Hematopoietic multipotent progenitor cell treated with erythropoietin and hydrocortisone succinate and interleukin-3 and kit ligand, for 17 days (in vitro differentiated cells): ENCODE results near the gene ZNF593OS.

Source experiments
- DNase-seq: peaks from one replicate; pipeline ENCODE4 v3.0.0-alpha.2; 2015; ENCODE audit warnings: low spot score

Gene ZNF593OS

DNA sequence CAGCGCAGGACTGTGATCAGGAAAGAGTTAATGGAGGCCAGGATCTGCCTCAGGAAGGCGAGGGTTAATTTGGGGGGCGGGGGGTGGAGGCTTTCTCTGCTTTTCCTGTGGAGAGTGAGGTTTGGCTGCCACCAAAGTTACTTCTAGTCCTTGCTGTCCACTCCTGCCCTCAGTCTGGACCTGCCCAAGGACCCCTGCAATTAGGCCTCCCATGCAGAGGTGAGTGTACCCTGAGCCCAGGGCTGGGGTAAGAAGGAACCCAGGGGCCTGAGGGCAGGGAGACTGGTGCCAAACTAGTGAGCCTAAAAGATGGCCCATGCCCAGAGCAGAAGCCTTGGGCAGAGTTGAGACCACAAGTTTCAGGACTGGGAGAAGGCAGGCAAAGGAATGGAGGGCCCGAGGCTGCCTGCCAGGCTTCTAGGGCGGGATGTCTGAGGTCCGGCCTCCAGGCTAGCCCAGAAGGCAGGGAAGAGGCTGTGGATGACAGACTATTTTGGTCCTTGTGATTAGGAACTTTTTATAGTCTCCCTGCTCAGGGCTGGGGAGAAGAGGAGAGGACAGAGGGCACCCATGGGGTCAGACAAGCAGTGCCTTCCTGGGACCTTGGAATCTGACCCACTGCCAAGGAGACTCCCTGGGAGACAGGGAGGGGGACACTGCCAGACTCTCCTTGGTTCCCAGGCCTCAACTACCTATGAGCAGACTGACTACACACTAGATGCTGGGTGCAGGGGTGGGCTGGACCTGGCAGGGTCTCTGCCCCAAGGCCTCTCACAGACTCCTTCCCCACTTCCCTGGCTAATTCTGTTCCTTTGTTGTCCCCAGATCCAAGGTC lies 12.5 kb downstream of the ZNF593OS start, which contains the start of gene FAM110D:
FAM110D (plus strand) TSS at position 172 of the 835 bp plus-strand sequence. CDS start 2,213 bp downstream, outside the sequence.
- no peak for DNase-seq

DNA sequence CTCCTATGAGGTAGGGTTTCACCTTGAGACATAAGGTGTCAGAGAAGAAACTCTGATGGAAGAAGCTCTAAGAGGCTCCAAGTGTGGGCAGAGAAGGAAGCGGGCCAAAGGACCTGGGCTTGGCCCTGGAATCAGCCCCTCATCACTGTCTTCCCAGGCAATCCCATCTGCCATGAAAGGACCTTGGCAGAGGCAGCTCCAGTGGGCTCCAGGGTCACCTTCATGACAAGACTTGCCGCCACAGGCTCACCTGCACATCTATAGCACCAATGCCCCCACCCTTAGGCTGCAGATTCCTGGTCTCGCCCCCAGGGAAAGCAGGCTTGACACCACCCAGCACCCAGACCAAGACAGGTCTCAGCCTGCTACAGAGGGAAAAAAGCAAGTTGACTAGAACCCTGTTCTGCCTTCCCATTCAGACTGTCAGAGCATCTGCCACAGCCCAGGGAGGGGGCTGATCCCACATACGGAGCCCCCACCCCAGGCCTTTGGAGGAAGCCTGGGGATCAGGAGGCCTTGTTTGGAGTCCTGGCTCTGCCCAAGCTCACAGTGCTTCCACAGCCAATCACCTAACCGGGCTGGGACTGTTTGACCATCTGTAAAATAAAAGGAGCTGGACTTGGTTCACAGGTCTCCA lies 13.2 kb downstream of the ZNF593OS start:
- no peak for DNase-seq

DNA sequence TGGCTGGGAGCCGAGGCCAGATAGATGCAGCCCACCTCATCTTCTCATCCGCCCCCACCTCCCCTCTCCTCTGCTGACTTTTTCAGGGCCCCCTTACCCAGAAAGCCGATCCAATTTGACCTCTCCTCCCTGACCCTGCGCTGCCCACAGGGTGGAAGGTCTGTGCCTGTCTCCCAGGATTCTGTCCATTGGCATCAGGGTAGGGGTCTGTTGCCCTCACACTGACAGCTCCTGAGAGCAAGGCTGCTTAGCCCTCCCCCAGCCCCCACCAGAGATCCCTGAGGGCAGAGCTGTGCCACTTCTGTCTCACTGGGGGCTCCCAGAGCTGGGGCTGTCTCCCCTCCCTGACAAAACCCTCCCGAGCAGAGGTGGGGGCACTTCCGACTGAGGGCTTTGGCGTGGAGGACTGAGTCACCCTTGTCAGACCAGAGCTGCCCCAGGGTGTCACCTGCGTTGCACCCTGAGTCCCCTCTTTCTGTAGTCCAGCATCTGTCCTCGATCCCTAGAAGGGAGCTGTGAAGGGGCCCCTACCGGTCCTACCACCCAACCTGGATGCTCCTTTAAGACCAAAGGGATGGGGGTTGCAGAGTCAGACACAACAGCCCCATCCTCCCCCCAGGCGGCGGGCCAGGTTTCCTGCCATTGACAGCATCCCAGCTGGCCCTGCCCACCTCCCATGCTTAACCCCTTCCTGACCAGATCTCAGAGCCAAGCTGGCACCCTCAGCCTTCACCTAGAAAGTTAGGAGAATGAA lies 15.2 kb downstream of the ZNF593OS start:
- no peak for DNase-seq

DNA sequence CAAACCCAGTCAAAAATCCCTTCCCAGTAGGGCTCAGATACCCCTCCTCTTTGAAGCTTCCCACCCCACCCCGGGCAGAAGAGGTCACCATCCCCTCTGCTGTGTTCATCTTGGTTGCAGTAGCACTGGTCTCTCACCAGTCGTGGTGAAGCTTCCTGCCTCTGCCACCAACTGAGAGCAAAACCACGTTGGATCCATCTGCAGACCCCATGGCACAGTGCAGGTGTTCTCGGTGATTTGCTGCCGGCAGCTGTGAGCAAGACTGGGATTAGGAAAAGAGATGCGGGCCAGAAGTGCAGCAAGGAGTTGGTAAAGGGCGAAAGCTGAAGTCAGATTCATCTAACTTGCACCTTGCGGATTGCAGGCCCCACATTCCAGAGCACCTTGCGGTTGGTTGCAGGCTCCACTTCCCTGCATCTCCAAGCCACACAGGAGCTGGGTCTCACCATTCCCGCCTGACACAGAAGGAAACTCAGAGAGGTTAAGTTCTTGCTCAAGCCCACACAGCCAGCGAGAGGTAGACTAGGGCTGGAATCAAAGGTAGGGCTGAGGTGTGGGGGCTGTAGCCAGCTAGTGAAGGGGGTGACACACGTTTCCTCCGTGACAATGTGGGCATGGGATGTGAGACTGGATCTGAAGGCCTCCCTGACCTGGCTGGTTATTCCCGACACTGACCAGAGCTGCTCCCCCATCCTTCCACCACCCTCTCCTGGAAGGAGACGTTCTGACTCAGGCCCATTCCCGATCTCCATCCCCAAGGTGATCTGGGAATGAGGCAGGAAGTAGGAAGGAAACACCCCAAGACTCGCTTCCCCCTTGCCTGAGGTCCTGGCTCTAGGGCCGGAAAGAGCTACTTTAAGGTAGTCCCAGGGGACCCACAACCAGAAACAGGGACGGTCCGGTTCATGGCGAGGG lies 16.0 kb downstream of the ZNF593OS start:
- DNase-seq, result no peak

DNA sequence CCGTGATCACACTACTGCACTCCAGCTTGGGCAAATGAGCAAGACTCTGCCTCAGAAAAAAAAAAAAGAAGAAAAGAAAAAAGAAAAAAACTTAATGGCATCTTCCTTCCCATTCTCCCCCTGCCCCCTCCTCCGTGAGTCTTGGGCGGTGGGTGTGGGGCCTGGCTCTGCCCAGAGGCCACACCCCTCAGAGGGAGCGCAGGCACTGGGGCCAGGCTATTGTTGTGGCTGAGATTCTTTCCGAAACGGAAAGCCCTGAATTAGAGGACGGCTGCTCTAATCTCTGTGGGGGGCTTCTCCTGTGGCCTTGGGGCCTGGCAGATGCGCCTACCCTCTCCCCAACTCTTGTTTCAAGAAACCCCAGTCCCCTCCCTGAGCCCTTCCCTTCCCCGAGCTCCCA lies 16.9 kb downstream of the ZNF593OS start:
- no peak for DNase-seq

DNA sequence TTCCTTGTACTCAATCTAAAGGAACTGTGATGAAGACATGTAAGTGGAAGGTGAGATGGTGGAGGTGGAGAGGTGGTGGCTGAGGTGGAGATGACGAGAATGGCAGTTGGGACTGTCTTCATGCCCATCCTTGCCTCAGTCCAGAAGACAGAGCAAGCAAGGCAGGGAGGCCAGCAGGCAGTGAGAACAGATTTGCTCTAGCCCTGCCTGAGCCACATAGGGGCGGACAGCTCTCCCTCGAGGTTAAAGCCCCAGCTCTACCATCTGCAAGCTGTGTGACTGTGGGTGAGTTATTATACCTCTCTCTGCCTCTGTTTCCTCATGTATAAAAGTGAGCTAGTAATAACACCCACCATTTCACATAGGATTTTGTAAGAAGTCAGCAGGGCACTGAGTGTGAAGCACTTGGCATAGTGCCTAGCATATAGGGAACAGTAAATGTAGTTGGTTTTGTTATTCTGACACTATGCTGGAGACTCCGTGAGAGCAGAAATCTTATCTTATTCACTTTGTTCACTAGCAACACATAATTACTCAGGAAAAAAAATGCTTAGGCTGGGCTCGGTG lies 17.6 kb downstream of the ZNF593OS start:
- DNase-seq, result no peak

DNA sequence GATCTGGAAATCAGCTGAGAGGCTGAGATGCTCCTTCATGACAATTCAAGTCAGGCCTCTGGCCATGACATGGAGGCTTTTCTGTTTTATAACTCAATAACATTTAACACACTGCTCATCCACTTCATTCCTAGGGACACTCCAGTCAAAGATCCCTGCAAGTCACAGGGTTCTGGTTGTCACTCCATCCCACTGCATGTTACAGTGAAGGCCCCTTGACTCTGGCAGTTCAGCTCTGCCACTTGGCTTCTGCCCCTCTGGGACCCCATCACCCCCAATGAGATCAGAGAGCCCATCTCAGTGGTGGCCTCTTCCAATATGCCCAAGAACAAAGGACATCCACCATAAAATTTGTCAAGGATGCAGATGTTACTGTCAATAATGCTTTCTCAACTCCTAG lies 22.7 kb downstream of the ZNF593OS start:
- DNase-seq, result no peak

DNA sequence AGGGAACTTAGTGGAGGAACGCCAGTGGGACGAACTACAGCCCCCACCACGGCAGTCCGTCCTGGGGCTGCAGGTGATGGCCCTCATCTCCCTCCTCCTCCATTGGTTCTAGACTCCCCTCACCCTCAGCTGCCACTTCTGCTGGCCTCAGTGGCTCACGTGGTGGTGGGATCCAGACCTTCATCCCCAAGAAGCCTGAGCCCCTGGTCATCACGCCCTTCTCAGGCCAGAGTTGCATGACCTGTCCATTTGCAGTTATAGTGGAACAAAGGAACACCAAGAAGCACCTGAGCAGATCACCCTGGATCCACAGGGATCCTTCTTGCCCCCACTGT lies 25.7 kb downstream of the ZNF593OS start:
- no peak for DNase-seq

DNA sequence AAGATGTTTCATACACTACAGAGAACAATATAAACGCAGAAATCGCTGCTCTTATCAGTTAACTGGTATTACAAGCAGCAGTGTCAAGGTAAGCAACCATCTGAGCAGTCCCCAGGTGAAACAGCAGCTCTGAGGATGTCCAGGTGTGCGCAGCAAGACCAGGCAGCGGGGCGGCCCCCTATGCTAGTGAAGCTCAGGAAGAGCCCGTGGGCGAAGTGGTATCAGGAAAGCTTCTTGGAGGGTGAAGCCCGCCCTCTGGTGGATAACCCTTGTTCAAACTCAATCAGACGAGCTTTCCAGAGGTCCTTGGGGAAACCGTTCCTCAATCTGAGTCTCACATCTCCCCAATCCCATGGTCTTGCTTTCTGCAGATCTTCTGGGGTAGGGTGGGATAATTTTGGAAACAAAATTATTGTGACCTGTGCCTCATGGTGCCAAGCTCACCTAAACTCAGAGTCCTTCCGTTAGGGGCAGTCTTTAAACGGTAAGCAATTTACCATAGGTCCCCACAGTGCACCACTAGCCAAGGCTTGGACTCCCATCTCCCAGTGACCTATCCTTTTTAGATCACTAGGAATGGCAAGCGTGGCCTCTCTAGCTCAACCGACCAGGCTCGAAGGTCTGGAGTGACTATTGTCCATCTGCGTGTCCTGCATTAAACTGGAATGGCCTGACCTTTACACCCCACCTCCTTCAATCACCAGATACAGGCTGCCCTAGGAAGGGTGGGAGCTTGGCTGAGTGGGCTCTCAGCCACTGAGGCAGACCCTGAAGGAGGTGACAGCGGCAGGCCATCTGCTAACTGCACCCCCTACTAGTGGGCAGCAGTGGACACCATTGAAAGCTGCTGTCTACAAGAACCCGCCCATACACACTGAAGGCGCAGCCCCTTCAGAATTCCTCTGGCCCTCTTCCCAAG lies 26.3 kb downstream of the ZNF593OS start:
- DNase-seq, result peak; percentile 94

DNA sequence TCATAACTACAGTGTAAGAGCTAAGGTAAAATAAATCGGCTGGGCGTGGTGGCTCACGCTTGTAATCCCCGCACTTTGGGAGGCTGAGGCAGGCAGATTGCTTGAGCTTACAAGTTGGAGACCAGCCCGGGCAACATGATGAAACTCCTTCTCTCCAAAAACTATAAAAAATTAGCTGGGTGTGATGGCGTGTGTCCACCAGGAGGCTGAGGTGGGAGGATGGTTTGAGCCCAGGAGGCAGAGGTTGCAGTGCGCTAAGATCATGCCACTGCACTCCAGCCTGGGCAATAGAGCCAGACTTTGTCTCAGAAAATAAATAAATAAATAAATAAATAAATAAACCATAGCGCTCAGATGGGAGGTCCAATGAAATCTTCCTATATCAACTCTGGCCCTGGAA lies 29.5 kb downstream of the ZNF593OS start:
- no peak for DNase-seq

DNA sequence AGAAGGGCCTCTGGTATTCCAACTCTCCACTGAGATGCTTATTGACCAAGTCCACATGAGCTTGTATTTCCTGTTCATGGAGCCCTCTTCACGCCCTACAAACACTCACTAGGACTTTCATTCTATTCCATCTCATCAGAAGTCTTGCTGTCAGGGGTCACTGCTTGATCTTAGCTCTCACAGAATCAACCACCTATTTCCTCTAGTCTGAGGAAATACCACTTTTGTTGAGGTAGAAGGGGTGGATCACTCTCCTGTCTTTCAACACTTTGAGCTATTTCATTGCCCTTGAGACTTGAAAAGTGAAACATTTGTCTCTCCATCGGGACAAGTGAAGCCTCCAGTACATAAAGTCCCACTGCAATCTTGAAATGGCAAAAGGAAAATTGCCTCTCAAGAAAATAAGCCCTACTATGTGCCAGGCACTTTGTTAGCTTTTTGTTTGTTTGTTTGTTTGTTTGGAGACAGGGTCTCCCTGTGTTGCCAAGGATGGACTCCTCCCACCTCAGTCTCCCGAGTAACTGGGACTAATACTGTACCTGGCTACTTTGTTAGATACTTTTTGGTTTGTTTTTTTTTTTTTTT lies 32.6 kb downstream of the ZNF593OS start:
- DNase-seq, result no peak

DNA sequence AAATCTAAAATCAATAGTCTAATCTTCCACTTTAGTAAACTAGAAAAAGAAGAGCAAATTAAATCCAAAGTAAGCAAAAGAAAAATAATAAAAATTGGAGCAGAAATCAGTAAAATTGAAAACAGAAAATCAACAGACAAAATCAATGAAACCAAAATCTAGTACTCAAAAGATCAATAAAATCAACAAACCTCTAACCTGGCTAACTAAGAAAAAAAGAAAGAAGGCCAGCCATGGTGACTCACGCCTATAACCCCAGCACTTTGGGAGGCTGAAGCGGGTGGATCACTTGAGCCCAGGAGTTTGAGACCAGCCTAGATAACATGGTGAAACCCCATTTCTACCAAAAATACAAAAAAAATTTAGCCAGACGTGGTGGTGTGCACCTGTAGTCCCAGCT lies 37.2 kb downstream of the ZNF593OS start:
- no peak for DNase-seq

DNA sequence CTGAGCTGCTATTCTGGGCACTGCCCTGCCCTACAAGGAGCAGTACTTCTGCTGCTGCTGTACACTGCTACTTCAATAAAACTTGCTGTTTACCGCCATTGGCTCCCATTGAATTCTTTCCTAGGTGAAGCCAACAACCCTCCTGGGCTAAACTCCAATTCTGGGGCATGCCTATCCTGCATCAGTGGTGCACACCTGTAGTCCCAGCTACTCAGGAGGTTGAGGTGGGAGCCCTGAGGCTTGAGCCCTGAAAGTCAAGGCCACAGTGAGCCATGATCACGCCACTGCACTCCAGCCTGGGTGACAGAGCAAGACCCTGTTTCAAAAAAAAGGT lies 38.8 kb downstream of the ZNF593OS start:
- DNase-seq, result no peak

DNA sequence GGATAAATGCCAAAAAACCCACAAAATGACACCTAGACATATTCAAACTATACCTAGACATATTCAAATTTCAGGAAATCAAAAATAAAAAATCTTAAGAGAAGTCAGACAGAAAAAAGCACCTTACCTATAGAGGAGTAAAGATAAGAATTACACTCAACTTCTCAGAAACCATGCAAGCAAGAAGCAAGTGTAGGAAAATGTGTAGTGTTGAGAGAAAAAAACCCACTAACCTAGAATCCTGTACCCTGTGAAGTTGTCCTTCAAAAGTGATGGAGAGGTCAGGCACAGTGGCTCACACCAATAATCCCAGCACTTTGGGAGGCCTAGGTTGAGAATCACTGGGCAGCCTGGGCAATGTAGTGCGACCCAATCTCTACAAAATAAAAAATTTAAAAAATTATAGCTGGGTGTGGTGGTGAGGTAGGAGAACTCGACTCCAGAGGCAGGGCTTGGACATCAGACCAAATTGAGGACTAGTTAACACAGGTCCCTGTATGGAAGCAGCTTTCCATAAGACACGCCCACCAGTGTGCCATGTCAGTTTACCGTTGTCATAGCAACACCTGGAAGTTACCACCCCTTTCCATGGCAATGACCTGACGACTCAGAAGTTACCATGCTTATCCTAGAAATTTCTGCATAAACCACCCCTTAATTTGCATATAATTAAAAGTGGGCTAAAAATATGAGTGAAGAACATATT lies 39.4 kb downstream of the ZNF593OS start:
- no peak for DNase-seq

DNA sequence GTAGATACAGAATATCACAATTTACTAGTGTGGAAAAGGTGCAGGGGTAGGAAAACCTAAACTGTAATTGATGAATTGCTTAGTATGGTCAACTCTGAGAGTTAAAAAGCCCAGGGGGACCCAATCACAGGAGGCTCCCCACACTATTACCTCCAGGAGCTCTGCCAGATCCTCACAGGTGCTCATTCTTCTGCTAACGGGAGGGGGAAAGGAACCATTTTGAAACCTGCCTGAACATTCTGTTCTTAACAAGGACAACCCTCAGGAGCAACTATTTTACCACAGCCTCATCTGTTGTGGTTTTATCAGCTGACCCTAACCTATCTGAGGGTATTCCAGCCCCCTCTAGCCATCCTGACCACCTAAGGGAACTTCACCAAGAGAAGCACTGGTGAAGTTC lies 40.9 kb downstream of the ZNF593OS start:
- peak; percentile 3 for DNase-seq

DNA sequence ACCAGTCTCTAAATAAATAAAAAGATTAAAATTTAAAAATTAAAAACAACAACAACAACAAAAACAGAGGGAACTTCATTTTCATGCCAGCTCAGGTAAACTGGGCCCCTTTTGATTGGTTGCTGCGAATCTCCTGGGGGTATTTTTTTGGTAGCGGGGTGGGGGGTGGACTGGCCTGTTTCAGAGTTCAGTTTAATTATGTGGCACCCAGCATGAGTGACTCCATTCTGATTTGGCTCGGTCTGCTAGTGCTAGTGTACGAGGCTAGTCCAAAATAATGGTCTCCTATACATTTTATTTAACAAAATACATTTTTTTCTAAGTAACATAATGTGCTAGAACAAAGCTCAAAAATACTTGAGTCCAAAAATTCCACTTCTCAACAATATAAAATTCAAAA lies 41.9 kb downstream of the ZNF593OS start:
- no peak for DNase-seq

DNA sequence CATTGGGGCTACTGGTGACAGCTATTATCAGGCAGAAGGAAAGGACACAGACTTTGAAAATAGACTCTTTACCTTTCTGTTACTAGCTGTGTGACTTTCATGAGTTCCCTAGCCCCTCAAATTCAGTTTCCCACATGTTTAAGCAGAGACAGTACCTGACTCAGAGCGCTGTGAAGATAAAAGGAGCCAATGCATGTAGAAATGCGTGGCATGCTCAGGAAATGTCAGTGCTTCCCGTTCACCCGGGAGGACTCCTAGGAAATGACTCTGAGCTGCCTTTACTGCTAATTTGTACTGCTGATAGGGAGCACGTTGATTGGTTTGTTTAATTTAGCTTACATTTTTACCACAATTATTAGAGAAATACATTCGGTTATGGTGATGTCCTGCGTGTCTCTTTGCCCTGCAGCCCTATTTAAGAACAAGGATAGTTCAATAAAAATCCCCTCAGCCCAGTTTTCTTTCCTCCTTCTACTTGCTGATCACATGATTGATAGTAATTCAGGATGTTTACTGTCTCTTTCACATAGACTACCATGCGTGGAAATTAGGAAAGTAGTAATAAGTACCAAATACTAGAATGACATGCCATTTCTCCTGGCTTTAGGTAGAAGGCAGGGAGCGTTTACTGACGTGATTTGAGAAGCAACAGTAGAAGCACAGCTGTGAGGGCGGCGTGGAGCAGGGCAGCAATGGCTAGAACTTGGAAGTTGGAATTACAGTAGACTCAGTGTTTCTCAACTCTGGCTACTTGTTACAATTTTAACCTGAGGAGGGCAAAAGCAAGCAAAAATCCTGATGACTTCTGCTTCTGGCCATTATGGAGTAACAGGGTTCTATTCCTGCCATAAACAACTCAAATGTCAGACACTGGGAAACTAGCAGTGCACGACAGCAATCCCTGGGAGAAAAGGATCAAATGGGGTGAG lies 44.1 kb downstream of the ZNF593OS start:
- DNase-seq, result peak; percentile 73

DNA sequence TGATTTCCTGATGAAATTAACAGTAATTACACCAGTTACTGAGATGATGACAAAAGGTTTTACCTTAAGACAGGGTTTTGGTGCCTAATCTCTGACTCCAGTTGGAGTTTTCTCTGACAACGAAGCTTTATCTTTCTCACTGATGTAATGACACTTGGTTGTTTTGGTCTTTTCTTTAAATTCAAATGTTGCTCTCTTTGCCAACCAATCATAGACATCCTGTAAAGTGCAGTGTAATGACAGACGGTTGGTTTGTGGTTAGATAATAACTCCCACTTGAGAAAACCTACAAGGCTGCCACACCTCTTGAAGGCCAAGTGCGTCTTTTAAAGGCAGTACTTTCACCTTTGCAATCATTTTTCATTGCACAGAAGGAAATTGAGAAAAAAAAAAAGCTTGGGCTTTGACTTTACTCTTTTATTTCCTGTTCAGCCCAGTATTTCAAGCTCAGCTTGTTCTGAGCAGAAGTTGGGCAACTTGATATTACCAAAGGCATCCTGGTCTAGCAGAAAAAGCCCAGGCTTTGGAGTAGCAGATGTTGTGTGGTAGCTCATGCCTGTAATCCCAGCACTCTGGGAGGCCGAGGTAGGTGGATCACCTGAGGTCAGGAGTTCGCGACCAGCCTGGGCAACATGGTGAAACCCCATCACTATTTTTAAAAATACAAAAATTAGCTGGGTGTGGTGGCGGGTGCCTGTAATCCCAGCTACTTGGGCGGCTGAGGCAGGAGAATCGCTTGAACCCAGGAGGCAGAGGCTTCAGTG lies 45.1 kb downstream of the ZNF593OS start:
- peak; percentile 93 for DNase-seq
